NCI-H2107 (cell line): ENCODE results near the gene RAB2B.
A peak's percentile ranks its signal among the peaks of the same experiment; 100 is the strongest.
"Not testable (repeated sequence)": the region's sequence is repeated elsewhere in the genome, so short reads cannot be mapped to it uniquely, and the experiment has no call there.

Source experiments
- DNase-seq: peaks from one replicate; lab custom pipeline; 2025; lab: John Stamatoyannopoulos, UW

The RAB2B gene

DNA sequence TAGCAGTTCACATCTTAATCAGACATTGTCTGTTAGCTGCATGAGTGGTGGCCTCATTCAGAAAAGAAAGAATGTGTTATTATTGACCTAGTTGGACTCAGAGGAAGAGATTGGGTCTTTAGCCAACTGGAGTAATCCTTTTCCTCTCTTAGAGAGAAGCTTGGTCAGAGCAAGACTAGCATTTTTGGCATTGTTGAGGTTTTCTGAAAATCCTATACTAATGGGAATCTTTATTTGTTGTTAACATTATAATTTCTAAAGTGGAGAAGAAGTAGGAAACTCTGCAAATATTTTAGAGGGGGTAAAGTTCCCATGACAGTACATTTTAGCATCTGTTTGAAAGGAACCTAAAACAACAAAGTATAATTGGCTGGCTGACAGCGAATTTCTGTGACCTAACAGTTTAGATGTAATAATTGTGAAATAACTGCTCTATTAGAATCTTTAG lies 9.9 kb upstream of the RAB2B start:
- no peak for DNase-seq

GRCh38 chr14:21476523-21476924 lies 235 bp downstream of the RAB2B start:
- no peak for DNase-seq

- no peak for DNase-seq
These were observed 814 bp downstream of the RAB2B start for GRCh38 chr14:21475767-21476522.

DNA sequence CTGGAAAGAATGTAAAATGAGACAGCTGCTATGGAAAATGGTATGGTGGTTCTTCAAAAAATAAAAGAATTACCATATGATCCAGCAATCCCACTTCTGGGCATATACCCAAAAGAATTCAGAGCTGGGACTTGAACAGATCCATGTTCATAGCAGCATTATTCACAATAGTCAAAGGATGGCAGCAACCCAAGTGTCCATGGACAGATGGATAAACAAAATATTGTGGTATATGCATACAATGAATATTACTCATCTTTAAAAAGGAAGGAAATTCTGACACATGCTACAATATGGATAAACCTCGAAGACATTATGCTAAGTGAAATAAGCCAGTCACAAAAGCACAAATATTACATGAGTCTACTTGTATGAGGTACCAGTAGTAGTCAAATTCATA lies 9.1 kb downstream of the RAB2B start:
- DNase-seq: no peak

- DNase-seq: peak; percentile 99
These were observed 20.7 kb downstream of the RAB2B start, which contains the start of gene CHD8 for GRCh38 chr14:21455912-21456667. CHD8 (minus strand) TSS chr14:21456123; CDS start chr14:21431643, 24,480 bp downstream.

DNA sequence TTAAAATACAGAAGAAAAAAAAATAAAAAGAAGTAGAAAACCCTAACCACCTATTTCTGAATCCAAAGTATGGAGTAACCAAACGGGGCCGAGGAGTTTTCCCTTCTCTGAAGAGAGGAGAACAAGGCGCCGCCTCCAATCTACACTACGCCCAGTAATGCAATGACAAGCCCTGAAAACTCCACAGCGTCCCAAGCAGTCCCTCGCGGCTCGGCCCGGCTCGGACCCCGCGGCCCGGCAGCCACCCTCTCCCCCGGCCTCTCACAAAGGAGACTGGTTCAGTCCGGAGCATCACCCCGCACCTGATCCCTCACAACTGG lies 21.2 kb downstream of the RAB2B start:
- DNase-seq: no peak

GRCh38 chr14:21454843-21455544 lies 21.8 kb downstream of the RAB2B start:
- peak; percentile 4 for DNase-seq

GRCh38 chr14:21449899-21450216 lies 26.9 kb downstream of the RAB2B start:
- DNase-seq: no peak

DNA sequence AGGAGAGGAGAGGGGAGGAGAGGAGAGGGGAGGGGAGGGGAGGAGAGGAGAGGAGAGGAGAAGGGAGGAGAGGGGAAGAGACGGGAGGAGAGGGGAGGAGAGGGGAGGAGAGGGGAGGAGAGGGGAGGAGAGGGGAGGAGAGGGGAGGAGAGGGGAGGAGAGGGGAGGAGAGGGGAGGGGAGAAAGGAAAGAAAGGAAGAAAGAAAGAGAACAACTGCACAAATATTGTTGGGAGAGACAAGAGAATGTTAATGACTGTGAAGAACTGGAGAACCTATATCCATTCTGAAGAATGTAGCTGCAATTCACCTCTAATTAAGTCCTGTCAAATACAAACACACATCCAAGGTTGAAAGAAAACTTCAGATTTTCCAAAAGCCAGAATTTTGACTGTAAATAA lies 34.1 kb downstream of the RAB2B start:
- not testable (repeated sequence) for DNase-seq

GRCh38 chr14:21440859-21441258 lies 35.9 kb downstream of the RAB2B start:
- no peak for DNase-seq

- DNase-seq: peak; percentile 100
These were observed 39.5 kb downstream of the RAB2B start for GRCh38 chr14:21437063-21437901.

GRCh38 chr14:21436567-21437062 lies 40.1 kb downstream of the RAB2B start:
- no peak for DNase-seq

DNA sequence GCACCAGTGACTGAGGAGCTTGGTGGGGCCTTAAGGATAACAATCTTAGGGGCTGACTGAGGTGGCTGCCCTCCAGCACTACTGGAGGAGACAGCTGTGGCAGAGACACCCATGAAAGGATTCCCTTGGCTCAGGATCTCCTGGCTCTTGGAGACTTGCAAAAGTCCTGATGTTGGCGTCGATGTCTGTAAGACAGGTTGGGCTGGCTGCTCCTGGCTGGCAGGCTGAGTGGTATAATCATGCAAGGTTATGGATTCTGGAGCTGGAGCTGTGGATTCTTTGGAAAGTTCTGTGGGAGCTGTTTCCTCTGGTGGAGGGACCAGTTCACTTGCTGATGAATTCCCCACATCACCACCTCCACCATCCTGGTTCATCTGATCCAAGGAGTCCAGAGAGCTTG lies 45.6 kb downstream of the RAB2B start:
- no peak for DNase-seq

DNA sequence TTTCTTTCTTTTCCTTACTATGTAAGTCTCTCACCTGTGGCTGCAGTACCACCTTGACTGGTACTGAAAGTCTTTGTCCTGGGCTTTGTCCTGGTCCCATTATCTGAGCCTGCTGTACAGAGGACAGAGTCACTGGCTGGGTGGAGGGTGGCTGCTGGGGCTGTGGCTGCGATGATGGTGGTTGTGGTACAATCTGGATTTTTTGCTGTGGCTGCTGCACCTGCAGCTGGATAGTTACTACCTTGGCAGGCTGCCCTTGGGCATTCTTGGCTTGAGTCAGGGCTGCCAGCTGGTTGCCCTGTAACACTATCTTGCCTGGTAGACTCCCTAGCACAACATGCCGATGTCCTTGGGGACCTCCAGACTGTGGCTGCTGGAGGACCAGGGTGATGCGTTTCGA lies 47.8 kb downstream of the RAB2B start:
- DNase-seq: peak; percentile 94

GRCh38 chr14:21426692-21427091 lies 50.1 kb downstream of the RAB2B start:
- DNase-seq: no peak

GRCh38 chr14:21419528-21419927 lies 57.2 kb downstream of the RAB2B start:
- DNase-seq: no peak

DNA sequence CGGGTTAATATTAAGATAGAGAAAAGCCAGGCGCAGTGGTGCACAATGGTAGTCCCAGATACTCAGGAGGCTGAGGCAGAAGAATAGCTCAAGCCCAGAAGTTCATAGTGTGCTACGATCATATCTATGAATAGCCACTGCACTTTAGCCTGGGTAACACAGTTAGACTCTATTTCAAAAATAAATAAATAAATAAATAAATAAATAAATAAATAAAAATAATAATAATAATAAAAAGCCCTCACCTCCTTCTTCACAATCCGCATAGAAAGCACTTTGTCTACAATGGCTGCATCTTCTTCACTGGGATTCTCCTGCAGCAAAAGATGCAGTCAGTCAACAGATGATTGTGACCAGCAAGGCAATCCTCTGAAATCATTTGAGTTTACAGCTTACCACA lies 61.4 kb downstream of the RAB2B start:
- no peak for DNase-seq

DNA sequence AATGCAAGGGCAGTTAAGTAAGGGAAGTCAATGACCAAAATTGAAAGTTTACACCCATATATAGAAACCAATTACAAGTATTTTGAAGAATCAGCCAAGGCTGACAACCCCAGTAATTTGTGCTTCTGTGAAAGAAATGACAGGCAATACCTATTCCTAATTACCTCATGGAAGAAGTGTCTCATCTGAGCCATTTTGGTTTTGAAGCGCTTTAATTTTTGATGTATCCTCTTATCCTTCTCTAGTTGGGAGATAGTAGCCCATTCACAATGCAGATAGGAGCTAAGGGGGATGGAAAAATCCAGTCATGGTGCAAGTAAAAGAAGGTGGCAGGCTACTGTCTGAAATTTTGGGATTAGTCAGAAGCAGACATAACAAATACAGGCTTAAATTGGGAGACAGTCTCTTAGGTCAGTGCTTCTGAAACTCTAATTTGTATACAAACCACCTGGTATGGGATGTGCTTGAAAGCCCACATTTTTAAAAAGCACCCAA lies 62.6 kb downstream of the RAB2B start:
- no peak for DNase-seq
